Smooth muscle cell (in vitro differentiated cells): ENCODE measurements around the gene MGAM2. TPM values are rescaled to one million over a fixed set of nuclear protein-coding genes. Genes with fewer than 3 reads are reported as not detected.

ENCODE experiments used
- DNase-seq: peaks from one replicate; lab custom pipeline; 2025; ENCODE audit not compliant: unreplicated experiment; lab: John Stamatoyannopoulos, UW
- H2AFZ ChIP-seq: fragments of 200-600 bp; sonication (generic); 2 replicates; pipeline ENCODE4 v1.6.0; 2016; ENCODE audit warnings: antibody characterized with exemption, low read depth, mild to moderate bottlenecking
- H3F3A ChIP-seq: fragments of 200-600 bp; sonication (generic); 2 replicates; pipeline ENCODE4 v1.6.0; 2017; ENCODE audit warnings: antibody characterized with exemption, low read depth
- H3K27ac ChIP-seq: fragments of 200-600 bp; sonication (generic); 2 replicates; pipeline ENCODE4 v1.5.1; 2016; ENCODE audit warnings: low read depth, mild to moderate bottlenecking
- H3K27me3 ChIP-seq: fragments of 200-600 bp; sonication (generic); 2 replicates; pipeline ENCODE4 v1.6.1; 2016; ENCODE audit warnings: low read depth, mild to moderate bottlenecking
- H3K36me3 ChIP-seq: fragments of 200-600 bp; sonication (generic); 2 replicates; pipeline ENCODE4 v1.5.1; 2016; ENCODE audit warnings: low read depth
- H3K4me1 ChIP-seq: fragments of 200-600 bp; sonication (generic); 2 replicates; pipeline ENCODE4 v1.5.1; 2016; ENCODE audit warnings: low read depth
- H3K4me2 ChIP-seq: fragments of 200-600 bp; sonication (generic); 2 replicates; pipeline ENCODE4 v1.6.0; 2016; ENCODE audit warnings: mild to moderate bottlenecking
- H3K4me3 ChIP-seq: fragments of 200-600 bp; sonication (generic); 2 replicates; pipeline ENCODE4 v1.5.1; 2016; ENCODE audit warnings: mild to moderate bottlenecking
- H3K79me2 ChIP-seq: fragments of 200-600 bp; sonication (generic); 2 replicates; pipeline ENCODE4 v1.6.0; 2016; ENCODE audit warnings: low read depth, mild to moderate bottlenecking
- H3K9ac ChIP-seq: fragments of 200-600 bp; sonication (generic); 2 replicates; pipeline ENCODE4 v1.6.0; 2016; ENCODE audit warnings: low read depth
- H3K9me3 ChIP-seq: fragments of 200-600 bp; sonication (generic); replicated peaks from 2 replicates; pipeline ENCODE4 v1.5.1; 2016; ENCODE audit warnings: low read depth
- H4K20me1 ChIP-seq: fragments of 200-600 bp; sonication (generic); 2 replicates; pipeline ENCODE4 v1.6.0; 2016; ENCODE audit warnings: low read depth
- WGBS: methylation state at CpG from one replicate; pipeline ENCODE4 v1.1.7; 2016; ENCODE audit warnings: low lambda C conversion rate; 5-methylcytosine and 5-hydroxymethylcytosine counted together
- polyA plus RNA-seq: library from polyadenylated mRNA; unstranded; fragments of >200 nt; fragmentation: Nextera tagmentation; extraction: Ambion mirVana; gene quantifications from 2 replicates; pipeline ENCODE4 v1.2.1, GENCODE V29; 2016
- total RNA-seq: library from RNA; depleted of rRNA; stranded (reverse); fragments of >200 nt; gene quantifications from 2 replicates; pipeline ENCODE4 v1.2.3, GENCODE V29; 2014
- TF ChIP-seq, protein P1 (sequence below): fragments of 200-600 bp; sonication (generic); IDR thresholded peaks from 2 replicates; pipeline ENCODE4 v1.5.1; 2017; ENCODE audit warnings: borderline replicate concordance, mild to moderate bottlenecking, antibody characterized with exemption; ENCODE audit not compliant: insufficient read depth, poor library complexity, severe bottlenecking

The MGAM2 gene
- total and polyA plus RNA-seq, 2 experiments from 2014 or later = not detected

DNA sequence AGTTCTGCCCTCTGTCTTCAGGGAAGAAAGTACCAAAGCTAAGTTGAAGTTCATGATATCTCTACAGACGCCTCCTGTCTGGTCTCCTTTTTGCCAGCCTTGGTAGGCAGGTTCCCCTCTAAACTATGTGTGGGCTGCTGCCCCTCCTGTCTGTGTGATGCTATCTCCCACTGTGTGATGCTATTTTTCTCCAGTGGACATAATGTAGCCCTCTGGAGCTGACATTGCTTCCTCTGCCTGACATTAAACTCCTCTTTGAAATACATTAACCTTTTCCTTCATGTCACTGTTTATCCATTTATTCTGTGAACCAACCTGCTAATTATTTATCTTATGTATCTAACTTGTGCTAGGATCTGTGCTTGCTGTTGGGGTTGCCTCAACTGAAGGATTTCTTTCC is 146.4 kb downstream of the MGAM2 start, which contains the start of gene PRSS58:
Gene PRSS58, minus strand, starts transcription at position 101 of the 400 bp plus-strand sequence. CDS start 351 bp downstream, outside the sequence.
- no peak within 1 kb of the TSS for H2AFZ ChIP-seq
- H4K20me1 ChIP-seq = no peaks in the 10 kb centered on the region
- H3K9me3 ChIP-seq = no peaks in the 10 kb centered on the region
- H3K36me3 ChIP-seq = no peaks in the 10 kb centered on the region
- no peak within 1 kb of the TSS for H3K27ac ChIP-seq
- 88% methylated on average over 1 of the region's 1 CpG for WGBS
- TF ChIP-seq, protein P1, sequence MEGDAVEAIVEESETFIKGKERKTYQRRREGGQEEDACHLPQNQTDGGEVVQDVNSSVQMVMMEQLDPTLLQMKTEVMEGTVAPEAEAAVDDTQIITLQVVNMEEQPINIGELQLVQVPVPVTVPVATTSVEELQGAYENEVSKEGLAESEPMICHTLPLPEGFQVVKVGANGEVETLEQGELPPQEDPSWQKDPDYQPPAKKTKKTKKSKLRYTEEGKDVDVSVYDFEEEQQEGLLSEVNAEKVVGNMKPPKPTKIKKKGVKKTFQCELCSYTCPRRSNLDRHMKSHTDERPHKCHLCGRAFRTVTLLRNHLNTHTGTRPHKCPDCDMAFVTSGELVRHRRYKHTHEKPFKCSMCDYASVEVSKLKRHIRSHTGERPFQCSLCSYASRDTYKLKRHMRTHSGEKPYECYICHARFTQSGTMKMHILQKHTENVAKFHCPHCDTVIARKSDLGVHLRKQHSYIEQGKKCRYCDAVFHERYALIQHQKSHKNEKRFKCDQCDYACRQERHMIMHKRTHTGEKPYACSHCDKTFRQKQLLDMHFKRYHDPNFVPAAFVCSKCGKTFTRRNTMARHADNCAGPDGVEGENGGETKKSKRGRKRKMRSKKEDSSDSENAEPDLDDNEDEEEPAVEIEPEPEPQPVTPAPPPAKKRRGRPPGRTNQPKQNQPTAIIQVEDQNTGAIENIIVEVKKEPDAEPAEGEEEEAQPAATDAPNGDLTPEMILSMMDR = no peak
- H3F3A ChIP-seq = no peaks in the 10 kb centered on the region
- no peak within 1 kb of the TSS for H3K9ac ChIP-seq
- H3K4me2 ChIP-seq = no peak within 1 kb of the TSS
- H3K79me2 ChIP-seq = no peaks in the 10 kb centered on the region
- H3K4me1 ChIP-seq = no peaks in the 10 kb centered on the region
- H3K4me3 ChIP-seq = no peak within 1 kb of the TSS
- H3K27me3 ChIP-seq = no peaks in the 10 kb centered on the region
- DNase-seq = no peak

GRCh38 chr7:142263598-142264380 is 152.3 kb downstream of the MGAM2 start:
- no peak overlapping the region for H3K4me2 ChIP-seq

More at GRCh38 chr7:142263598-142264380, 152.3 kb downstream of the MGAM2 start:
- whole genome bisulfite sequencing = 73% methylated on average over 8 of the region's 8 CpGs
- no peaks in the 10 kb centered on the region for H3K36me3 ChIP-seq
- no peaks in the 10 kb centered on the region for H3F3A ChIP-seq
- no peaks in the 10 kb centered on the region for H3K4me1 ChIP-seq
- no peaks in the 10 kb centered on the region for H3K27me3 ChIP-seq
- peak overlapping the region; percentile 74 for H2AFZ ChIP-seq
- no peaks in the 10 kb centered on the region for H4K20me1 ChIP-seq
- TF ChIP-seq, protein P1 = no peak
- H3K9ac ChIP-seq = no peak overlapping the region
- no peaks in the 10 kb centered on the region for H3K9me3 ChIP-seq
- no peak for DNase-seq
- peak overlapping the region; percentile 60 for H3K27ac ChIP-seq
- no peaks in the 10 kb centered on the region for H3K79me2 ChIP-seq
- no peak overlapping the region for H3K4me3 ChIP-seq

Other genes starting within 250 kb of the MGAM2 start
- 0.27 TPM in 1 of 2 replicates, not detected in the other for gene OR9A4, start 195.3 kb upstream of the MGAM2 start, total RNA-seq
- not detected in 2 replicates for gene OR9A4, start 195.3 kb upstream of the MGAM2 start, polyA plus RNA-seq
- not detected in 2 replicates for gene CLEC5A, start 164.7 kb upstream of the MGAM2 start, total RNA-seq
- gene CLEC5A, start 164.7 kb upstream of the MGAM2 start, polyA plus RNA-seq = not detected in 2 replicates
- not detected in 2 replicates for gene TAS2R38, start 137.9 kb upstream of the MGAM2 start, total RNA-seq
- gene TAS2R38, start 137.9 kb upstream of the MGAM2 start, polyA plus RNA-seq = not detected in 2 replicates
- gene MGAM, start 115.8 kb upstream of the MGAM2 start, total RNA-seq = 0.13 and 0.63 TPM in 2 replicates
- 0.03 TPM in 1 of 2 replicates, not detected in the other for gene MGAM, start 115.8 kb upstream of the MGAM2 start, polyA plus RNA-seq
- gene PRSS58, start 146.3 kb downstream of the MGAM2 start, total RNA-seq = not detected in 2 replicates
- not detected in 2 replicates for gene PRSS58, start 146.3 kb downstream of the MGAM2 start, polyA plus RNA-seq